DOHH2 (cell line): ENCODE data around the gene GAB3.

Experiments
- H3F3A ChIP-seq: fragments of 200-600 bp; sonication (generic), shearing (Covaris generic); 2 replicates; pipeline ENCODE4 v1.6.0; 2016; ENCODE audit warnings: antibody characterized with exemption, mild to moderate bottlenecking; ENCODE audit not compliant: control insufficient read depth, insufficient read depth
- H3K27ac ChIP-seq: fragments of 200-600 bp; sonication (generic); 2 replicates; pipeline ENCODE4 v1.5.1; 2014; ENCODE audit warnings: low read depth, mild to moderate bottlenecking, low read length, moderate library complexity
- H3K27me3 ChIP-seq: fragments of 200-600 bp; sonication (generic); 2 replicates; pipeline ENCODE4 v1.6.1; 2014; ENCODE audit warnings: mild to moderate bottlenecking, low read length, mixed read lengths; ENCODE audit not compliant: control insufficient read depth
- H3K36me3 ChIP-seq: fragments of 200-600 bp; sonication (generic); 2 replicates; pipeline ENCODE4 v1.6.1; 2014; ENCODE audit warnings: mild to moderate bottlenecking, low read length, moderate library complexity, mixed read lengths; ENCODE audit not compliant: control insufficient read depth
- H3K4me1 ChIP-seq: fragments of 200-600 bp; sonication (generic); 2 replicates; pipeline ENCODE4 v1.6.1; 2014; ENCODE audit warnings: mild to moderate bottlenecking, low read length, mixed read lengths; ENCODE audit not compliant: control insufficient read depth
- H3K4me2 ChIP-seq: fragments of 200-600 bp; sonication (generic); 2 replicates; pipeline ENCODE4 v1.6.0; 2014; ENCODE audit warnings: mild to moderate bottlenecking, low read length, moderate library complexity
- H3K4me3 ChIP-seq: fragments of 200-600 bp; sonication (generic); 2 replicates; pipeline ENCODE4 v1.5.1; 2014; ENCODE audit warnings: mild to moderate bottlenecking, low read length, mixed read lengths
- H3K79me2 ChIP-seq: fragments of 200-600 bp; sonication (generic); 2 replicates; pipeline ENCODE4 v1.6.1; 2014; ENCODE audit warnings: mild to moderate bottlenecking, low read length, mixed read lengths; ENCODE audit not compliant: control insufficient read depth
- H3K9me2 ChIP-seq: fragments of 200-600 bp; sonication (generic); replicated peaks from 2 replicates; pipeline ENCODE4 v1.6.1; 2014; ENCODE audit warnings: mild to moderate bottlenecking, low read length, mixed read lengths; ENCODE audit not compliant: control insufficient read depth
- H3K9me3 ChIP-seq: fragments of 200-600 bp; sonication (generic); 2 replicates; pipeline ENCODE4 v1.6.1; 2014; ENCODE audit warnings: antibody characterized with exemption, low read length, mixed read lengths; ENCODE audit not compliant: control insufficient read depth, insufficient read depth
- H4K20me1 ChIP-seq: fragments of 200-600 bp; sonication (generic); 2 replicates; pipeline ENCODE4 v1.6.0; 2014; ENCODE audit warnings: low read depth, mild to moderate bottlenecking, antibody characterized with exemption, low read length, moderate library complexity; ENCODE audit not compliant: control insufficient read depth, insufficient read depth
- EZH2phosphoT487 ChIP-seq: fragments of 200-600 bp; sonication (generic); IDR thresholded peaks from 2 replicates; pipeline ENCODE4 v1.6.1; 2017; ENCODE audit warnings: borderline replicate concordance, mild to moderate bottlenecking, antibody characterized with exemption, low read length, moderate library complexity, mixed read lengths
- TF ChIP-seq, protein P1 (sequence below): fragments of 200-600 bp; sonication (generic); IDR thresholded peaks from one replicate; pipeline ENCODE4 v1.5.1; 2014; ENCODE audit warnings: antibody characterized with exemption, mild to moderate bottlenecking, low read depth, low read length; ENCODE audit not compliant: poor library complexity, severe bottlenecking

The GAB3 gene

DNA sequence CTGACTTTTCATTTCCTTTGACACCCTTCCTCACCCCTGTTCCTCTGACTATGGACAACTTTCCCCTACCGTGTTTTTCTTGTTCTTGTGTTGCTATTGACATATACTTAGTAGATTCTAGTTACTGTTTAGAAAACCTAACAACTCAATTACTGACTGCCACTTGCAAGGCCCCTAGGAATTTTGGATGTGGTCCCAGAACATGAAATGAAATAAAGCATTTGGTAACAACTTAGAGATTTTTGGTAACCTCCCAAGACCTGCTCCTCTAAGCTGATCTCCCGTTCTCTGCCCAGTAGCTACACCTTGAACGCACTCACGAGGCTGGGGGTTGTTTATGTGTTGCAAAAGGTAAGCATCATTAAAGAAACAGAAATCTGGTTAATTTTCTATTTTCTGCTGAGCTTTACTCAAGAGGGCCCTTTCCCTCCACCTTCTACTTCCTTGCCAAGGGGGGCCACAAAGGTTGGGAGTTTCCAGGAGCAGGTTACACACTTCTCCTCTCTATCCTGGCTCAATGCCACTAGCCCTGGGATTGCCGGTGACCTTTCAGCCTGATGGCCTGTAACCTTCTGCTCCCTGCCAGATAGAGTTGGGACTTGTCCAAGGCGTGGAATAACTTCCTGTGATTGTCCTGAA lies 20.5 kb downstream of the GAB3 start:
- Histone ChIP-seq H3K9me2 (no peaks in the 10 kb centered on the region), H3K4me3 (no peak overlapping the region), H3K4me1 (peaks cover 26% of the 10 kb centered on the region), H3K9me3 (no peaks in the 10 kb centered on the region), H3K4me2 (no peak overlapping the region), H3K79me2 (no peaks in the 10 kb centered on the region), H3K27me3 (no peaks in the 10 kb centered on the region), H3K27ac (no peak overlapping the region), H3F3A (no peaks in the 10 kb centered on the region), H4K20me1 (no peaks in the 10 kb centered on the region), H3K36me3 (no peaks in the 10 kb centered on the region)
- TF ChIP-seq, protein P1, sequence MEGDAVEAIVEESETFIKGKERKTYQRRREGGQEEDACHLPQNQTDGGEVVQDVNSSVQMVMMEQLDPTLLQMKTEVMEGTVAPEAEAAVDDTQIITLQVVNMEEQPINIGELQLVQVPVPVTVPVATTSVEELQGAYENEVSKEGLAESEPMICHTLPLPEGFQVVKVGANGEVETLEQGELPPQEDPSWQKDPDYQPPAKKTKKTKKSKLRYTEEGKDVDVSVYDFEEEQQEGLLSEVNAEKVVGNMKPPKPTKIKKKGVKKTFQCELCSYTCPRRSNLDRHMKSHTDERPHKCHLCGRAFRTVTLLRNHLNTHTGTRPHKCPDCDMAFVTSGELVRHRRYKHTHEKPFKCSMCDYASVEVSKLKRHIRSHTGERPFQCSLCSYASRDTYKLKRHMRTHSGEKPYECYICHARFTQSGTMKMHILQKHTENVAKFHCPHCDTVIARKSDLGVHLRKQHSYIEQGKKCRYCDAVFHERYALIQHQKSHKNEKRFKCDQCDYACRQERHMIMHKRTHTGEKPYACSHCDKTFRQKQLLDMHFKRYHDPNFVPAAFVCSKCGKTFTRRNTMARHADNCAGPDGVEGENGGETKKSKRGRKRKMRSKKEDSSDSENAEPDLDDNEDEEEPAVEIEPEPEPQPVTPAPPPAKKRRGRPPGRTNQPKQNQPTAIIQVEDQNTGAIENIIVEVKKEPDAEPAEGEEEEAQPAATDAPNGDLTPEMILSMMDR: no peak
- no peak for TF ChIP-seq EZH2phosphoT487

DNA sequence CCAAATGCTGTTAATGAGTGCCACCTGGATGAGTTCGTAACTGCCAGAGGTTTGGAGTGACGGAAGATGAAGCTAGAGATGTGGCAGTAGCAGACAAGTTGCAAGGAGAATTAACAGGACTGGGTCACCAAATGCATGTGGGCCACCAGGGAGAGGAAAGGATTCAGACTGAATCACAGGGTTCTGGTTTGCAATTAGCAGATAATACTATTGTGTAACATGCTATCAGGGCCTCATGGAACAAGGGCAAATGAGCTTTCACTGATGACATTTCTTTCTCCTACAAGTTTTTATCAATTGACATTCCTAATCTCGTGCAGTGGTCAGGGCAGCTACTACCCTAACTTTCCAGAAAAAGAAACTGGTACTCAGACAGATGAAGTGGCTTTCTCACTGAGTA lies 21.4 kb downstream of the GAB3 start:
- Histone ChIP-seq H3K4me1 (peaks cover 17% of the 10 kb centered on the region), H3K4me2 (no peak overlapping the region), H3K79me2 (no peaks in the 10 kb centered on the region), H4K20me1 (no peaks in the 10 kb centered on the region), H3K27me3 (no peaks in the 10 kb centered on the region), H3K4me3 (no peak overlapping the region), H3F3A (no peaks in the 10 kb centered on the region), H3K27ac (no peak overlapping the region), H3K9me2 (no peaks in the 10 kb centered on the region), H3K36me3 (no peaks in the 10 kb centered on the region), H3K9me3 (no peaks in the 10 kb centered on the region)
- TF ChIP-seq, protein P1: no peak
- TF ChIP-seq EZH2phosphoT487: no peak

GRCh38 chrX:154728431-154729190 lies 22.3 kb downstream of the GAB3 start:
- Histone ChIP-seq H3K36me3 (no peaks in the 10 kb centered on the region), H3K27me3 (no peaks in the 10 kb centered on the region), H4K20me1 (no peaks in the 10 kb centered on the region), H3K9me3 (no peaks in the 10 kb centered on the region), H3K4me3 (no peak overlapping the region), H3K27ac (no peak overlapping the region), H3K4me2 (no peak overlapping the region), H3K4me1 (peaks cover 9% of the 10 kb centered on the region), H3F3A (no peaks in the 10 kb centered on the region), H3K79me2 (no peaks in the 10 kb centered on the region), H3K9me2 (no peaks in the 10 kb centered on the region)
- TF ChIP-seq EZH2phosphoT487: no peak
- TF ChIP-seq, protein P1: peak; percentile 27
